ENCODE data around the gene MYL2. TPM values are rescaled to one million over a fixed set of nuclear protein-coding genes. Genes with fewer than 3 reads are reported as not detected.

MYL2 gene
- total and polyA plus RNA-seq, 10 of the 15 experiments (the other 5 are each of a cell fraction or from before 2014, with no cell fraction given): 0.08 to 1.8 (median 0.57) TPM; not detected in 1

DNA sequence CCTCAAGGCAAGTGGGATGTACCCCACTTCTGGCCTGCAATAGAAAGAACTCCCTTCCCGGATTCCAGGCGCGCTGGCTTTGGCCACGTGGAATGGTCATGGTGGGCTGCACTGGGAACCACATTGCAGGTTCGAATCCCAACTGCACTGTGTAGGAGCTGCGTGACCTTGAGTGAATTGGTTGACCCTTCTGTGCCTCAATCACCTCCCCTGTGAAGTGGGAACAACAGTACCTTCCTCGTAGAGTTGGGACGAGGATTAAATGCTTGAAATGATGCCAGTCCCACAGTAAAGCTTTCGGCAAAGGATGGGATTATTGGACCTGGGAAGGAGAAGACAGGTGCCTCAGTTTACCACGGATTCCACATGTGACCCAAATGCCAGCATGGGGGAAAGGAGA lies 36.8 kb upstream of the MYL2 start:
- BruUV-seq (replicated peaks): no TSS peak
- no peak overlapping the region for H2AFZ ChIP-seq (ENCODE audit: control insufficient read depth, low read depth, low read length)
- H4K20me1 ChIP-seq (ENCODE audit: control insufficient read depth, insufficient read depth): no peaks in the 10 kb centered on the region
- no peak for ATAC-seq
- H3K4me3 ChIP-seq: no peak overlapping the region
- WGBS (ENCODE audit: insufficient coverage, insufficient replicate concordance, low lambda C conversion rate, missing lambda C conversion rate): 38% methylated on average over 10 of the region's 10 CpGs
- RAD21 ChIA-PET (ENCODE audit: unreplicated experiment): no interaction called here
- POLR2A ChIA-PET: no interaction called here
- no peaks in the 10 kb centered on the region; the same call in 2 of the 3 replicates for H3K9me3 ChIP-seq (replicated peaks; ENCODE audit: control insufficient read depth, insufficient read depth, low read length)
- H3K27ac ChIP-seq (ENCODE audit: control insufficient read depth, insufficient read depth): no peak overlapping the region
- no peak overlapping the region for H3K9ac ChIP-seq (ENCODE audit: control insufficient read depth, insufficient read depth, low read length)
- intact Hi-C loops (cut with micrococcal nuclease; ENCODE audit: unreplicated experiment) (no loop called here), in situ Hi-C loops (cut with MboI) (no loop called here)
- no peak overlapping the region for H3K4me2 ChIP-seq (ENCODE audit: control insufficient read depth, insufficient read depth)
- H3K27me3 ChIP-seq (replicated peaks in 1 of 2; ENCODE audit: control insufficient read depth in 2 of 2, insufficient read depth in 2 of 2, low read length in 1 of 2): no peaks in the 10 kb centered on the region; a peak in 1 of 4 replicates
- no peaks in the 10 kb centered on the region for H3K79me2 ChIP-seq (ENCODE audit: control insufficient read depth, insufficient read depth, low read length)
- H3K4me1 ChIP-seq (ENCODE audit: control insufficient read depth, insufficient read depth, low read length): no peaks in the 10 kb centered on the region
- CTCF ChIA-PET: no interaction called here
- FAIRE-seq: no peak
- no peak for DNase-seq (ENCODE audit: low read depth, low spot score)
- no peaks in the 10 kb centered on the region for H3K36me3 ChIP-seq (ENCODE audit: control insufficient read depth in 2 of 2, insufficient read depth in 2 of 2, low read length in 1 of 2)
- SMC1A ChIA-PET (ENCODE audit: uncharacterized antibody, unreplicated experiment): no interaction called here
- TF ChIP-seq GABPA (IDR thresholded peaks at IDR 0.05; ENCODE audit: low read depth): no peak
- TF ChIP-seq, protein P1, sequence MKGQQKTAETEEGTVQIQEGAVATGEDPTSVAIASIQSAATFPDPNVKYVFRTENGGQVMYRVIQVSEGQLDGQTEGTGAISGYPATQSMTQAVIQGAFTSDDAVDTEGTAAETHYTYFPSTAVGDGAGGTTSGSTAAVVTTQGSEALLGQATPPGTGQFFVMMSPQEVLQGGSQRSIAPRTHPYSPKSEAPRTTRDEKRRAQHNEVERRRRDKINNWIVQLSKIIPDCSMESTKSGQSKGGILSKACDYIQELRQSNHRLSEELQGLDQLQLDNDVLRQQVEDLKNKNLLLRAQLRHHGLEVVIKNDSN (IDR thresholded peaks at IDR 0.05; ENCODE audit: borderline replicate concordance, extremely low read length, insufficient read depth, low read depth, low read length): no peak
- no peak for TF ChIP-seq RCOR1 (conservative IDR thresholded peaks at IDR 0.05; ENCODE audit: low read depth, low read length)
- no peak for TF ChIP-seq YBX1 (IDR thresholded peaks at IDR 0.05)
- no peak for TF ChIP-seq SMAD5 (IDR thresholded peaks at IDR 0.05; ENCODE audit: low read depth)
- TF ChIP-seq, protein P2, sequence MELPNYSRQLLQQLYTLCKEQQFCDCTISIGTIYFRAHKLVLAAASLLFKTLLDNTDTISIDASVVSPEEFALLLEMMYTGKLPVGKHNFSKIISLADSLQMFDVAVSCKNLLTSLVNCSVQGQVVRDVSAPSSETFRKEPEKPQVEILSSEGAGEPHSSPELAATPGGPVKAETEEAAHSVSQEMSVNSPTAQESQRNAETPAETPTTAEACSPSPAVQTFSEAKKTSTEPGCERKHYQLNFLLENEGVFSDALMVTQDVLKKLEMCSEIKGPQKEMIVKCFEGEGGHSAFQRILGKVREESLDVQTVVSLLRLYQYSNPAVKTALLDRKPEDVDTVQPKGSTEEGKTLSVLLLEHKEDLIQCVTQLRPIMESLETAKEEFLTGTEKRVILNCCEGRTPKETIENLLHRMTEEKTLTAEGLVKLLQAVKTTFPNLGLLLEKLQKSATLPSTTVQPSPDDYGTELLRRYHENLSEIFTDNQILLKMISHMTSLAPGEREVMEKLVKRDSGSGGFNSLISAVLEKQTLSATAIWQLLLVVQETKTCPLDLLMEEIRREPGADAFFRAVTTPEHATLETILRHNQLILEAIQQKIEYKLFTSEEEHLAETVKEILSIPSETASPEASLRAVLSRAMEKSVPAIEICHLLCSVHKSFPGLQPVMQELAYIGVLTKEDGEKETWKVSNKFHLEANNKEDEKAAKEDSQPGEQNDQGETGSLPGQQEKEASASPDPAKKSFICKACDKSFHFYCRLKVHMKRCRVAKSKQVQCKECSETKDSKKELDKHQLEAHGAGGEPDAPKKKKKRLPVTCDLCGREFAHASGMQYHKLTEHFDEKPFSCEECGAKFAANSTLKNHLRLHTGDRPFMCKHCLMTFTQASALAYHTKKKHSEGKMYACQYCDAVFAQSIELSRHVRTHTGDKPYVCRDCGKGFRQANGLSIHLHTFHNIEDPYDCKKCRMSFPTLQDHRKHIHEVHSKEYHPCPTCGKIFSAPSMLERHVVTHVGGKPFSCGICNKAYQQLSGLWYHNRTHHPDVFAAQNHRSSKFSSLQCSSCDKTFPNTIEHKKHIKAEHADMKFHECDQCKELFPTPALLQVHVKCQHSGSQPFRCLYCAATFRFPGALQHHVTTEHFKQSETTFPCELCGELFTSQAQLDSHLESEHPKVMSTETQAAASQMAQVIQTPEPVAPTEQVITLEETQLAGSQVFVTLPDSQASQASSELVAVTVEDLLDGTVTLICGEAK (IDR thresholded peaks at IDR 0.05; ENCODE audit: borderline replicate concordance): no peak
- no peak for TF ChIP-seq ZNF217 (IDR thresholded peaks at IDR 0.05)
- TF ChIP-seq ZZZ3 (IDR thresholded peaks at IDR 0.05; ENCODE audit: control insufficient read depth, insufficient read length, low read depth): no peak
- no peak for TF ChIP-seq ZNF687 (IDR thresholded peaks at IDR 0.05)
- no peak for TF ChIP-seq RELA (IDR thresholded peaks at IDR 0.05; ENCODE audit: borderline replicate concordance, partially characterized antibody)
- no peak for TF ChIP-seq PKNOX1 (IDR thresholded peaks at IDR 0.05)
- TF ChIP-seq, protein P3, sequence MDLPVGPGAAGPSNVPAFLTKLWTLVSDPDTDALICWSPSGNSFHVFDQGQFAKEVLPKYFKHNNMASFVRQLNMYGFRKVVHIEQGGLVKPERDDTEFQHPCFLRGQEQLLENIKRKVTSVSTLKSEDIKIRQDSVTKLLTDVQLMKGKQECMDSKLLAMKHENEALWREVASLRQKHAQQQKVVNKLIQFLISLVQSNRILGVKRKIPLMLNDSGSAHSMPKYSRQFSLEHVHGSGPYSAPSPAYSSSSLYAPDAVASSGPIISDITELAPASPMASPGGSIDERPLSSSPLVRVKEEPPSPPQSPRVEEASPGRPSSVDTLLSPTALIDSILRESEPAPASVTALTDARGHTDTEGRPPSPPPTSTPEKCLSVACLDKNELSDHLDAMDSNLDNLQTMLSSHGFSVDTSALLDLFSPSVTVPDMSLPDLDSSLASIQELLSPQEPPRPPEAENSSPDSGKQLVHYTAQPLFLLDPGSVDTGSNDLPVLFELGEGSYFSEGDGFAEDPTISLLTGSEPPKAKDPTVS (IDR thresholded peaks at IDR 0.05; ENCODE audit: low read depth, low read length): no peak
- no peak for TF ChIP-seq FOS (IDR thresholded peaks at IDR 0.05; ENCODE audit: borderline replicate concordance, extremely low read depth, insufficient read length)

All from GM12878 (cell line).